Thoracic aorta endothelial cell (primary cell): ENCODE measurements around the gene BRINP3. TPM values are rescaled to one million over a fixed set of nuclear protein-coding genes. Genes with fewer than 3 reads are reported as not detected.

Experiments
- total RNA-seq: library from RNA; depleted of rRNA; stranded (reverse); fragments of >200 nt; gene quantifications from 2 replicates; pipeline ENCODE4 v1.2.3, GENCODE V29; 2012

The BRINP3 gene
- total RNA-seq: not detected in 2 replicates

DNA sequence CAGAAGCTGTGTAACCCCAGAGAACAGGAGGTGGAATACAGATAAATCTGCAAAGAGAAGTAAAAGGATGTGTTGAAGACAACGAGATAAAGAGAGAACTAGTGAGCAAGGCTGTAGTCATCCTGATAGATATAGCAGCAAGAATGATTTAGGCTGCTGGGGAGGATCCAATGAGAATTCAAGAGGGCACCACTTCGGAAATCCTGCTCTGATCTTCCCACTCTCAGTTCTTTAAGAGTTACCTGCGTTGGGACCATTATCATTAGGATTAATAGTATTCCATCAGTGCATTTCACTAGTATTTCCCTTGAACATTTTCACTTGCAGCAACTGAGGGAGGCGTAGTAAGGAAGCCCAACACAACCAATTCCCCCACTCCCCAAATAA is at the start of gene BRINP3:
BRINP3 (minus strand) TSS at position 103 of the 387 bp plus-strand sequence.

